Measurements from ENCODE around the gene TLR6. TPM values are rescaled to one million over a fixed set of nuclear protein-coding genes. Genes with fewer than 3 reads are reported as not detected.

TLR6 gene
- total RNA-seq, 1 experiment from 2014 or later, result 7.7 TPM

DNA sequence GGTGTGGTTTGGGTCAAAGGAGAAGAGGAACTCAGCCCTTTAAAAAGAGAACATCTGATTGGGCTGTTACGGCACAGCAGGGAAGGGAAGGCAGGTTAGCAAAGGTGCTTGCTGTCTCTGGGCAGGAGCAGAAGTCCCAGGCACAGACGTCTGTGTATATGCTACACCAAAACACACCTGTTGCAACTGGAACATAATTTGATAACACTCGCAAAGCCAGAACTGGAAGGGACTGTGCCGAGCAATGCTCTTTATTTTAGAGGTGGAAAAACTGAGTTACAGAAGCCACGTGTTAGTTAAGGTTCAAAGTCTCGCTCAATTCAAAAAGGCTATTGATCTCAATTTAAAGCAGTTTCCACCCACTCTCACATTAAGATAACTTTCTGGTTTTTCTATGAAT lies 8.8 kb upstream of the TLR6 start:
- Mint-ChIP-seq H3K9me3 (ENCODE audit: unreplicated experiment) (no peaks in the 10 kb centered on the region), H3K4me1 (ENCODE audit: insufficient read depth, unreplicated experiment) (peaks cover 33% of the 10 kb centered on the region), H3K4me3 (ENCODE audit: unreplicated experiment) (no peak overlapping the region), H3K27ac (ENCODE audit: low read depth, unreplicated experiment) (no peak overlapping the region), H3K27me3 (ENCODE audit: insufficient read depth, unreplicated experiment) (no peaks in the 10 kb centered on the region), H3K36me3 (ENCODE audit: insufficient read depth, unreplicated experiment) (peaks cover 14% of the 10 kb centered on the region)
- ChIA-PET CTCF (interaction anchor here (2.3 kb wide), 1 partner anchor 61 kb away, joined by 5 read pairs; the partner anchor contains the start of gene TLR1), POLR2A (interaction anchor here (0.9 to 1.4 kb wide), 2 partner anchors 10 to 181 kb away, joined by 3 to 4 read pairs; no protein-coding TSS in a partner anchor)
- no TSS peak for BruUV-seq (replicated peaks)
- no peak for DNase-seq (ENCODE audit: unreplicated experiment)
- TF ChIP-seq, protein P1, sequence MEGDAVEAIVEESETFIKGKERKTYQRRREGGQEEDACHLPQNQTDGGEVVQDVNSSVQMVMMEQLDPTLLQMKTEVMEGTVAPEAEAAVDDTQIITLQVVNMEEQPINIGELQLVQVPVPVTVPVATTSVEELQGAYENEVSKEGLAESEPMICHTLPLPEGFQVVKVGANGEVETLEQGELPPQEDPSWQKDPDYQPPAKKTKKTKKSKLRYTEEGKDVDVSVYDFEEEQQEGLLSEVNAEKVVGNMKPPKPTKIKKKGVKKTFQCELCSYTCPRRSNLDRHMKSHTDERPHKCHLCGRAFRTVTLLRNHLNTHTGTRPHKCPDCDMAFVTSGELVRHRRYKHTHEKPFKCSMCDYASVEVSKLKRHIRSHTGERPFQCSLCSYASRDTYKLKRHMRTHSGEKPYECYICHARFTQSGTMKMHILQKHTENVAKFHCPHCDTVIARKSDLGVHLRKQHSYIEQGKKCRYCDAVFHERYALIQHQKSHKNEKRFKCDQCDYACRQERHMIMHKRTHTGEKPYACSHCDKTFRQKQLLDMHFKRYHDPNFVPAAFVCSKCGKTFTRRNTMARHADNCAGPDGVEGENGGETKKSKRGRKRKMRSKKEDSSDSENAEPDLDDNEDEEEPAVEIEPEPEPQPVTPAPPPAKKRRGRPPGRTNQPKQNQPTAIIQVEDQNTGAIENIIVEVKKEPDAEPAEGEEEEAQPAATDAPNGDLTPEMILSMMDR (IDR thresholded peaks at IDR 0.05; ENCODE audit: unreplicated experiment), result no peak
- intact Hi-C loops (cut with micrococcal nuclease), result no loop called here

DNA sequence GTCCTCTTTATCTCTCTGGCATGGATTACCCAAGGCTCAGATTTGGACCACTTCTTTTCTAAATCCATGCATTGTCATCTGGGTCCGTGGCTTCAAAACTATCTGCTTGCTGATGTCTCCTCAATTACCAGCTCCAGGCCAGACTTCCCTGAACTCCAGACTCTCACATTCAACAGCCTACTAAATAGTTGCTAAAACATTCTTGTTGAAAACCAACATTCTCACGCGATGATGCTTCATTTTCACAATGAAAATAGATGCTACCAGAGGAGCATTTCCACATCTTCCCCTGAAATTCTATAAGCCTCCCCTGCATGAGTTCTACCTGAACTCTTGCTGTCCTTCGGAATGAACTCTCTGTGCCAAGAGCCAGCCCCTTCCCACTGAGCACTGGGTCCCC lies 5.2 kb upstream of the TLR6 start:
- intact Hi-C loops (cut with micrococcal nuclease), result no loop called here
- H3K27me3 Mint-ChIP-seq (ENCODE audit: insufficient read depth, unreplicated experiment), result no peaks in the 10 kb centered on the region
- no peak overlapping the region for H3K4me3 Mint-ChIP-seq (ENCODE audit: unreplicated experiment)
- H3K4me1 Mint-ChIP-seq (ENCODE audit: insufficient read depth, unreplicated experiment), result peaks cover 28% of the 10 kb centered on the region
- DNase-seq (ENCODE audit: unreplicated experiment), result no peak
- TF ChIP-seq, protein P1 (IDR thresholded peaks at IDR 0.05; ENCODE audit: unreplicated experiment), result no peak
- H3K9me3 Mint-ChIP-seq (ENCODE audit: unreplicated experiment), result no peaks in the 10 kb centered on the region
- POLR2A ChIA-PET, result no interaction called here
- no peaks in the 10 kb centered on the region for H3K36me3 Mint-ChIP-seq (ENCODE audit: insufficient read depth, unreplicated experiment)
- no TSS peak for BruUV-seq (replicated peaks)
- no peak overlapping the region for H3K27ac Mint-ChIP-seq (ENCODE audit: low read depth, unreplicated experiment)
- CTCF ChIA-PET, result interaction anchor here (0.6 to 3.1 kb wide), 9 partner anchors 12 to 387 kb away, joined by 3 to 23 read pairs (median 8); partner anchors contain the start of gene TLR10

DNA sequence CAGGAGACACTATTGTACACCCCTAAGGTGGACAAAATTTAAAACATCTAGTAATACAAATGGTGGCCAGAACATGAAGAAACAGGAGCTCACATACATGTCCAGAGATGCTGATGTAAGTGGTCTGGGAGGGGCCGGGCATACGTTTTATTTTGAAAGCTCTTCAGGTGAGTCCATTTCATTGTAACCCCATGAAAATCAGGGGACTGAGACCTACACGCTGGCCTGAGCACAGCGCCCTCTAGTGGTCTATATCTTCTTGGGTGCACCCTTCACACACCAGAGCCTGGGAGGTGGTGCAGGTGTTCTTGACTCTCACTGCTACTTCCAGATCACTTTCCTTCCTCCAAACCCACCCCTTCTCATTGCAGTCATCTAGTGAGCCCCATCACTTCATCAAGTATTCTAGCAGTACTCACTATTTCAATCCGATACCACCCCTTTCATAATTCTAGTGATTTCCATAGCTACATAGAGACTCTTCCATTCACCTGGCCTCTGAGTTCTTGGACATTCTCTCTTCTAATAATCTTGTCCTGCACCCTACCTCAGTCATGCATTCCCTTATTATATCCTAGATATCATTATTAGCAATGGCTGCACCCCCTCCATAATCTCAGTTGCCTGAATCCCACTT lies 4.3 kb upstream of the TLR6 start:
- Mint-ChIP-seq H3K9me3 (ENCODE audit: unreplicated experiment) (no peaks in the 10 kb centered on the region), H3K27ac (ENCODE audit: low read depth, unreplicated experiment) (no peak overlapping the region), H3K4me1 (ENCODE audit: insufficient read depth, unreplicated experiment) (peaks cover 29% of the 10 kb centered on the region), H3K27me3 (ENCODE audit: insufficient read depth, unreplicated experiment) (no peaks in the 10 kb centered on the region), H3K4me3 (ENCODE audit: unreplicated experiment) (no peak overlapping the region), H3K36me3 (ENCODE audit: insufficient read depth, unreplicated experiment) (no peaks in the 10 kb centered on the region)
- CTCF ChIA-PET, result interaction anchor here (0.6 to 3.1 kb wide), 39 partner anchors 8 to 770 kb away, joined by 3 to 23 read pairs (median 3); partner anchors contain the start of genes TLR1 and TLR10
- DNase-seq (ENCODE audit: unreplicated experiment), result peak; percentile 72
- BruUV-seq (replicated peaks), result no TSS peak
- POLR2A ChIA-PET, result interaction anchor here (1.1 kb wide), 1 partner anchor 57 kb away, joined by 3 read pairs; no protein-coding TSS in a partner anchor
- intact Hi-C loops (cut with micrococcal nuclease), result no loop called here
- TF ChIP-seq, protein P1 (IDR thresholded peaks at IDR 0.05; ENCODE audit: unreplicated experiment), result peak; percentile 76

DNA sequence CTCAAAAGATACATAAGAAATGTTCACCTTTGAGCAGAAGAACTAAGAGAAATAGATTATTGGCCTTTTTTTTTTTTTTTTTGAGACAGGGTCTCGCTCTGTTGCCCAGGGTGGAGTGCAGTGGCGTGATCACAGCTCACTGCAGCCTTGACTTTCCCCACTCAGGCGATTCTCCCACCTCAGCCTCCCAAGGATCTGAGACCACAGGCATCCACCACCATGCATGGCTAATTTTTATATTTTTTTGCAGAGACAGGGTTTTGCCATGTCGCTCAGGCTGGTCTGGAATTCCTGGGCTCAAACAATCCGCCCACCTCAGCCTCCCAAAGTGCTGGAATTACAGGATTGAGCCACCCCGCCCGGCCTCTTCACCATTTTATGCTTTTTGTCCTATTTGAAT lies 2.9 kb upstream of the TLR6 start:
- BruUV-seq (replicated peaks), result no TSS peak
- Mint-ChIP-seq H3K9me3 (ENCODE audit: unreplicated experiment) (no peaks in the 10 kb centered on the region), H3K4me1 (ENCODE audit: insufficient read depth, unreplicated experiment) (peaks cover 36% of the 10 kb centered on the region), H3K4me3 (ENCODE audit: unreplicated experiment) (no peak overlapping the region), H3K27me3 (ENCODE audit: insufficient read depth, unreplicated experiment) (no peaks in the 10 kb centered on the region), H3K27ac (ENCODE audit: low read depth, unreplicated experiment) (no peak overlapping the region), H3K36me3 (ENCODE audit: insufficient read depth, unreplicated experiment) (no peaks in the 10 kb centered on the region)
- CTCF ChIA-PET, result interaction anchor here (0.6 to 3.1 kb wide), 7 partner anchors 9 to 1154 kb away, joined by 3 to 23 read pairs (median 5); no protein-coding TSS in a partner anchor
- intact Hi-C loops (cut with micrococcal nuclease), result loop anchor here (5.0 kb wide), 1 partner anchor 797 kb away; no protein-coding TSS in a partner anchor
- no peak for DNase-seq (ENCODE audit: unreplicated experiment)
- TF ChIP-seq, protein P1 (IDR thresholded peaks at IDR 0.05; ENCODE audit: unreplicated experiment), result no peak
- POLR2A ChIA-PET, result interaction anchor here (0.9 kb wide), 1 partner anchor 1119 kb away, joined by 3 read pairs; no protein-coding TSS in a partner anchor

Data from MCF 10A (cell line).